ENCODE measurements around the gene FAT2.

Gene FAT2

DNA sequence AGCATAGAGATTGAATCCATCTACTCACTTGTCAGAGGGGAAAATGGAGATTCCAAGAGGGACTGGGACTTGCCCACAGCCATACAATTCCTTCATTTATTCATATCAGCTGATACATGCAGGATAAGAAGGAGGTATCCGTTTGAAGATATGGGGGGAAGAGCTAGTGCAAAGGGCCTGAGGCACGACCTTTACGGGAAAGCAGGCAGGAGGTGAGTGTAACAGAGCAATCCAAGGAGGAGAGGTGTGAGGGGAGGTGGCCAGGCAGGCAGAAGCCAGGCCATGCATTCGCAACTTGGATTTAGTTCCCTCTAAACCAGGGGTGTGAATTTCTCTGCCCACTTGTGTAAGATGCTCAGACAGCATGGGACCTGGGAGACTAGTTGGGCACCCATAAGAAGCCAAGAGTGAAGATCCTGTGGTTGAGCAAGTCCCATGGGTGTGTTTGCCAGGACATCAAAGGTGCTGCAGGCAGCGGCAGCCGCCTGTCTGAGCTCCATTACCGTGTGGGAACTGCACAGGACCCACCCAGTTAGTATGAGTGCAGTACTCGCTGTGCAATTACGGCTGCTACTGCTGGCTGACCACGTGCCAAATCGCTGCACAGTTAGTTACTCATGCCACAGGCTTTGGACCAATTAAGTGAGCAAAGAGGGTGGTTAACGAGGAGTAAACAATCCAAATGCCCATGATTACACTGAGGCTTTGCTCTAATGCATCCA, 31.4 kb upstream of the FAT2 start:
- TF ChIP-seq, protein P1, sequence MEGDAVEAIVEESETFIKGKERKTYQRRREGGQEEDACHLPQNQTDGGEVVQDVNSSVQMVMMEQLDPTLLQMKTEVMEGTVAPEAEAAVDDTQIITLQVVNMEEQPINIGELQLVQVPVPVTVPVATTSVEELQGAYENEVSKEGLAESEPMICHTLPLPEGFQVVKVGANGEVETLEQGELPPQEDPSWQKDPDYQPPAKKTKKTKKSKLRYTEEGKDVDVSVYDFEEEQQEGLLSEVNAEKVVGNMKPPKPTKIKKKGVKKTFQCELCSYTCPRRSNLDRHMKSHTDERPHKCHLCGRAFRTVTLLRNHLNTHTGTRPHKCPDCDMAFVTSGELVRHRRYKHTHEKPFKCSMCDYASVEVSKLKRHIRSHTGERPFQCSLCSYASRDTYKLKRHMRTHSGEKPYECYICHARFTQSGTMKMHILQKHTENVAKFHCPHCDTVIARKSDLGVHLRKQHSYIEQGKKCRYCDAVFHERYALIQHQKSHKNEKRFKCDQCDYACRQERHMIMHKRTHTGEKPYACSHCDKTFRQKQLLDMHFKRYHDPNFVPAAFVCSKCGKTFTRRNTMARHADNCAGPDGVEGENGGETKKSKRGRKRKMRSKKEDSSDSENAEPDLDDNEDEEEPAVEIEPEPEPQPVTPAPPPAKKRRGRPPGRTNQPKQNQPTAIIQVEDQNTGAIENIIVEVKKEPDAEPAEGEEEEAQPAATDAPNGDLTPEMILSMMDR (IDR thresholded peaks at IDR 0.05; ENCODE audit: low read depth, low read length, missing control alignments): no peak
- no peak for DNase-seq (ENCODE audit: low read depth)
- H3K4me3 ChIP-seq (ENCODE audit: low read depth, low read length): no peak overlapping the region

DNA sequence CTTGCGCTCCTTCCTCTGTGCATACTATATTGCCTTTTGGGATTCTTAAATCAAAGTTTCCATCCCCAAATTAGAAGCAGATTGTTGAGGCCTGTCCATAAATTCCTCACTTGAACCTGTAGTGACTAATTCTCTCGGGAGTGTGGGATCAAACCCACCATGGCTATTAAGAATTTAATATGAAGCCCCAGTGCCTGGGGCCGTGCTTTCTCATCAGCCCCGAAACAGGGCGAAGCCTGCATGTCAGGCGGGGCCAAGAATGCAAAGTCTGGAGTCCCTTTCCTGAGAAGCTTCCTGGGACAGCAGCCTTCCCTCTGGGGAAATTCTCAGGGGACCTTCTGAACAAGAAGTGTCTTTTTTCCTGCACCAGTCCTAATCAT, 29.3 kb upstream of the FAT2 start:
- H3K4me3 ChIP-seq (ENCODE audit: low read depth, low read length): no peak overlapping the region
- no peak for DNase-seq (ENCODE audit: low read depth)
- TF ChIP-seq, protein P1 (IDR thresholded peaks at IDR 0.05; ENCODE audit: low read depth, low read length, missing control alignments): no peak

DNA sequence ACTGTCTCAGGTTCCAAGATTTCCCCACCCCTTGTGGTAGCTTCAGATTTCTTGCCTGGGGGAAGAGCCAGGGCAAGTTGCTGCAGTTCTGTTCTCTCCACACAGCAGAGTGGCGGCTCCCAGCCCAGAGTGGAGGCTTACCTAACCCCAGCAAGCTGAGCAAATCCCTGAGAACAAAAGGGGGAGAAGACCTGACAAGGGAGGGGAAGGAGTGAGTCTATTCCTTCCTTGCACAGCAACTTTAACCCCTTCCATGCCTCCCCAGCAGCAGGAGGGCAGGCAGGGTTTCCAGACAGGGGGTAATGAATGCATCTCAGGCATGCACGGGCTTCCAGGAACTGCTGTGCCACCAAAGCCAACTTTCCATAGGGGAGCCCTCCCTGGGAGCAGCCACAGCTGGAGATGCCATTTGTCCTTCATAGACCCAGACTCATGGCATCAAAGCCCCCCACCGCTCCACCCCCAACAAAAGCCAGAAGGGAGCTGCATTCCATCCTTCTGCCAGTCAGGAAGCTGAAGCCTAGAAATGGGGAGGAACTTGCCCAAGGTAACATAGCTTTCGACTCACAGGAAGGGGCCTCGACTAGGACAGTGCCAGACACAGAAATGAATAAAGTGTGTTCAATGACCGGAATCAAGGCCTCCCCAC, 28.8 kb upstream of the FAT2 start:
- H3K4me3 ChIP-seq (ENCODE audit: low read depth, low read length): no peak overlapping the region
- TF ChIP-seq, protein P1 (IDR thresholded peaks at IDR 0.05; ENCODE audit: low read depth, low read length, missing control alignments): no peak
- no peak for DNase-seq (ENCODE audit: low read depth)

DNA sequence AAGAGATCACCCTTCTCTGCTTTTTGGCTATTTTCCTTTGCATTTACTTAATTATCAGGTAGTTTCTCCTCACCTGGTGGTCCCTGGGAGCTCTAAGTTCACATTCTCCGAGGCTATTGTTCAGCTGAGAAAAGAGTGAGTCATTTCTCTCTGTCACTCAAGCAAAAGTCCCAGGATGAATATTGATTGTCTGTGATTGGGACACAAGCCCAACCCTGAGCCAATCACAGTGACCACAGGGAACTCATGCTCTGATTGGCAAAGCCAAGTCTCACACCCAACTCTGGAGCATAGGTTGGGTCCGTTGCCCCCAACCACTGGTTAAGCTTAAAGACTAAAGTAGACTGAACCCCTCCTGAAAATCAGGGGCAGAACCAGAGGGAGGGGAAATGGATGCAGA, 27.8 kb upstream of the FAT2 start:
- no peak overlapping the region for H3K4me3 ChIP-seq (ENCODE audit: low read depth, low read length)
- TF ChIP-seq, protein P1 (IDR thresholded peaks at IDR 0.05; ENCODE audit: low read depth, low read length, missing control alignments): no peak
- DNase-seq (ENCODE audit: low read depth): no peak

- TF ChIP-seq, protein P1 (IDR thresholded peaks at IDR 0.05; ENCODE audit: low read depth, low read length, missing control alignments): no peak
- H3K4me3 ChIP-seq (ENCODE audit: low read depth, low read length): no peak overlapping the region
- DNase-seq (ENCODE audit: low read depth): no peak
These were observed 26.9 kb upstream of the FAT2 start for GRCh38 chr5:151617841-151618710.

DNA sequence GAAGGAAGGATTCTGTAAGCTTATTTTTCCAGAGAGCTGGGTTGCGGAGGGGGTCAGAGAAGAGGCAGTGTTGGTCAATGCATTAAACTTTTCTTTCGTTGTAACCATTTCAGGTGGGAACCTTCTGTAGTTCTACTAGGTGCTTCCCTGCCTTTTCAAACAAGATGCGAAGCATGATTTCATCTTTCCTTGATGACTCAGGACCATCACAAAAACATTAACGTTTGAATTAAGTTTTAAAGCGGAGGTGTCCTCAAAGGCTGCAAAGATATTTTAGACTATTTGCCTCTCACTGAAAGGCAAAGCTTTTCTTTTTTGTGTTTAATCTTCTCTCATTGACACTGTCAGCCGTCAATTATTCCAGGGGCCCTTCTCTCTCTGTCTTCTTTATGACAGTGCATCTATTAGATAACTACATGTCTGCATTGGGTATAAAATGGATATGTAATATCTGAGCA, 26.3 kb upstream of the FAT2 start:
- DNase-seq (ENCODE audit: low read depth): no peak
- H3K4me3 ChIP-seq (ENCODE audit: low read depth, low read length): no peak overlapping the region
- TF ChIP-seq, protein P1 (IDR thresholded peaks at IDR 0.05; ENCODE audit: low read depth, low read length, missing control alignments): no peak

All from GM12864 (cell line).